Right cardiac atrium (tissue), 5 donors: ENCODE measurements around the gene FMN2. TPM values are rescaled to one million over a fixed set of nuclear protein-coding genes. Genes with fewer than 3 reads are reported as not detected.

ENCODE experiments used
- ATAC-seq, 2 donors: fragments of 200-7000 bp; cut with Tn5 transposase; one replicate each; pipeline versions ENCODE4 v1.8.0 to v1.9.1; 2020; ENCODE audit warnings: moderate library complexity in 2 of 2, mild to moderate bottlenecking in 1 of 2
- DNase-seq, 3 donors: peaks; one replicate each; pipeline ENCODE4 v3.0.0-alpha.2; 2020
- H3K27ac ChIP-seq: one replicate; pipeline ENCODE4 v1.5.1; 2013; ENCODE audit warnings: mild to moderate bottlenecking, low read length, control low read depth, moderate library complexity
- H3K27me3 ChIP-seq: one replicate; pipeline ENCODE4 v1.6.1; 2013; ENCODE audit not compliant: control insufficient read depth, insufficient read depth
- H3K4me1 ChIP-seq: one replicate; pipeline ENCODE4 v1.6.1; 2013; ENCODE audit warnings: low read length; ENCODE audit not compliant: control insufficient read depth, insufficient read depth
- H3K4me3 ChIP-seq: one replicate; pipeline ENCODE4 v1.5.1; 2013; ENCODE audit warnings: low read length, control low read depth
- H3K9me3 ChIP-seq: one replicate; pipeline ENCODE4 v1.6.1; 2013; ENCODE audit warnings: low read length; ENCODE audit not compliant: control insufficient read depth
- WGBS: extraction: QIAGEN DNeasy Blood & Tissue Kit; methylation state at CpG from one replicate; pipeline ENCODE4 v1.1.7; 2013; 5-methylcytosine and 5-hydroxymethylcytosine counted together
- intact Hi-C, 4 donors: fragments of 100-400 bp; cut with DNase I; formaldehyde crosslinking; loops; one replicate each; pipeline versions ENCODE4 v1.11.0 to v1.14.0; 2022 to 2023
- polyA plus RNA-seq: library from polyadenylated mRNA; stranded (reverse); fragments of 200-250 nt; gene quantifications from one replicate; pipeline ENCODE4 v1.2.3, GENCODE V29; 2013
- total RNA-seq, 4 donors: library from RNA; stranded (reverse); fragmentation: NEBNext Ultra II Directional; extraction: Animal tissue kit (Norgen Biotek cat#: 25700); gene quantifications; one replicate each; pipeline ENCODE4 v1.2.1, GENCODE V29; 2021
- donor health status: healthy with polysubstance abuse.
- donor health status: DM: no; HTN: yes; CAD: no.
- donor health status: DM: no; HTN: no; CAD: no.
- donor health status: DM: no; HTN: yes; CAD: no; lungs with severe emphysema.
- donor health status: DM: yes; HTN: yes; CAD: no.

The FMN2 gene
- total and polyA plus RNA-seq, 5 donors, result 0.09 to 0.21 (median 0.16) TPM; not detected in 2

DNA sequence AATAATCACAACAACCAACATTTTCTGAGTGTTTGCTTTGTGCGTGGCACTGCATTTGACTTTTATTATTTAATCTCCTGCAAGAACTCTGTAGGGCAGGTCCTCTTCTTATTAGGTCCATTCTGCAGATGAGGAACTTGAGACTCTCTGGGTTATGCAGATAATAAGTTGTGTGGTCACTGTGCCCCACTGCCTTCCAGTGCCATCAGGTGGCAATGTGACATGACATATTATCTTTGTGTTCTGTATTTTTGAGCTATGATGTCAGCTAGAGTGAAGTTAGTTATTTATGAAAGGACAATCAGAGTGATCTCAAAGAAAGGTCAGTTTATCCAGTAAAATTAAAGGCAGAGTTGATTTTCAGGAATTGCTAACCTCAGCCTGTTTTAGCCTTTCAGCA lies 196.0 kb downstream of the FMN2 start:
- Histone ChIP-seq H3K27me3 (no peaks in the 10 kb centered on the region), H3K9me3 (no peaks in the 10 kb centered on the region), H3K27ac (no peak overlapping the region), H3K4me3 (no peak overlapping the region), H3K4me1 (no peaks in the 10 kb centered on the region)
- ATAC-seq, result no peak
- intact Hi-C loops, result no loop called here
- DNase-seq, result no peak
- WGBS, result 96% methylated on average over 1 of the region's 1 CpG

DNA sequence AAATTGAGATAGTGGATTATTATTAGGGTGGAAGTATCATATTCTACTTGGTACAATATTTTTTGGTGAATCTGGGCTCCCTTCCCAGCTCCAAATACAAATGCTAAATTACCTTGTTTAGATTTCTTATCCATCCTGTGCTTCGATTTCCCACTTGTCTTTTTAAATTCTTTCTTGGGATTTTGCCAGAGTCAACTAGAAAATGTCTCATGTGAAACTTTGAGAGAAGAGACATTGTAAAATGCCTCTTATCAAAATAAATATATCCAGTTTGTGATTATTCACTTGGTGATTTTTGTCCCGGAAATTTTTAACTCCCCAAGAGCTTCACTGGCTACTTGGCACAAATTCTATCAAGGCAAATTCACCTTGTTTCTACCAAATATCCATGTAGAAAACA lies 202.0 kb downstream of the FMN2 start:
- no peak for ATAC-seq
- WGBS, result 30% methylated on average over 2 of the region's 2 CpGs
- intact Hi-C loops, result no loop called here
- no peaks in the 10 kb centered on the region for H3K27me3 ChIP-seq
- H3K27ac ChIP-seq, result no peak overlapping the region
- H3K4me3 ChIP-seq, result no peak overlapping the region
- H3K4me1 ChIP-seq, result no peaks in the 10 kb centered on the region
- no peak for DNase-seq
- no peaks in the 10 kb centered on the region for H3K9me3 ChIP-seq

DNA sequence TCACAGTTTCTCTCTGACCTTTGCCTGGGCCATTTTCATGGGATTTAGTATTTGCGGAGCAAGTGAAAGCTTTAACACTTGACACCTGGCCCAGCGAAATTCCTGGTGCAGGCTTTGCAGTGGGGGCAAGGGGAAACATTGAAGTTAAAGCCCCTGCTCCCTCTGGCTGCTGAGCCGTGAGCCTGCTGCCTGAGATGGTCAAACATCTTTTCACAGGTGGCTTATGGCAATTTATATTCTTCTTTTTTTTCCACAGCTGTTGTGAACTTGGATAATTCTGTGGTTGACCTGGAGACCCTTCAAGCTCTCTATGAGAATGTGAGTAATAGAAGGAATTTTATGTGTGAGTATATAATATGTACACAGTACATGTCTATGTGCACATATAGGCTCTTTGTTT lies 202.9 kb downstream of the FMN2 start:
- Histone ChIP-seq H3K27me3 (no peaks in the 10 kb centered on the region), H3K4me1 (no peaks in the 10 kb centered on the region), H3K9me3 (no peaks in the 10 kb centered on the region), H3K4me3 (no peak overlapping the region), H3K27ac (no peak overlapping the region)
- WGBS, result 28% methylated on average over 3 of the region's 3 CpGs
- intact Hi-C loops, result no loop called here
- ATAC-seq (no peak), DNase-seq (no peak)

GRCh38 chr1:240295811-240296210 lies 204.1 kb downstream of the FMN2 start:
- Histone ChIP-seq H3K9me3 (no peaks in the 10 kb centered on the region), H3K27me3 (no peaks in the 10 kb centered on the region), H3K4me1 (no peaks in the 10 kb centered on the region), H3K27ac (no peak overlapping the region), H3K4me3 (no peak overlapping the region)
- DNase-seq, result no peak
- intact Hi-C loops, result no loop called here
- 66% methylated on average over 2 of the region's 2 CpGs for WGBS
- ATAC-seq, result no peak

- Histone ChIP-seq H3K4me1 (no peaks in the 10 kb centered on the region), H3K4me3 (no peak overlapping the region), H3K9me3 (no peaks in the 10 kb centered on the region), H3K27me3 (no peaks in the 10 kb centered on the region), H3K27ac (no peak overlapping the region)
- ATAC-seq (no peak), DNase-seq (no peak)
- WGBS, result 58% methylated on average over 5 of the region's 5 CpGs
- intact Hi-C loops, result no loop called here
Measured at GRCh38 chr1:240304466-240304865, 212.8 kb downstream of the FMN2 start.

- Histone ChIP-seq H3K4me1 (no peaks in the 10 kb centered on the region), H3K27ac (no peak overlapping the region), H3K27me3 (no peaks in the 10 kb centered on the region), H3K9me3 (no peaks in the 10 kb centered on the region), H3K4me3 (no peak overlapping the region)
- ATAC-seq, result no peak
- WGBS, result 72% methylated on average over 2 of the region's 2 CpGs
- intact Hi-C loops, result no loop called here
- no peak for DNase-seq
Measured at GRCh38 chr1:240306673-240307072, 215.0 kb downstream of the FMN2 start.

- Histone ChIP-seq H3K4me1 (no peaks in the 10 kb centered on the region), H3K27ac (no peak overlapping the region), H3K27me3 (no peaks in the 10 kb centered on the region), H3K4me3 (no peak overlapping the region), H3K9me3 (no peaks in the 10 kb centered on the region)
- intact Hi-C loops, result no loop called here
- 42% methylated on average over 3 of the region's 3 CpGs for WGBS
- ATAC-seq (no peak), DNase-seq (no peak)
Measured at GRCh38 chr1:240308096-240308495, 216.4 kb downstream of the FMN2 start.

- ATAC-seq, result no peak
- Histone ChIP-seq H3K27ac (no peak overlapping the region), H3K27me3 (no peaks in the 10 kb centered on the region), H3K9me3 (no peaks in the 10 kb centered on the region), H3K4me3 (no peak overlapping the region), H3K4me1 (no peaks in the 10 kb centered on the region)
- DNase-seq, result no peak
- intact Hi-C loops, result no loop called here
- 57% methylated on average over 4 of the region's 4 CpGs for WGBS
Measured at GRCh38 chr1:240309769-240310168, 218.1 kb downstream of the FMN2 start.

DNA sequence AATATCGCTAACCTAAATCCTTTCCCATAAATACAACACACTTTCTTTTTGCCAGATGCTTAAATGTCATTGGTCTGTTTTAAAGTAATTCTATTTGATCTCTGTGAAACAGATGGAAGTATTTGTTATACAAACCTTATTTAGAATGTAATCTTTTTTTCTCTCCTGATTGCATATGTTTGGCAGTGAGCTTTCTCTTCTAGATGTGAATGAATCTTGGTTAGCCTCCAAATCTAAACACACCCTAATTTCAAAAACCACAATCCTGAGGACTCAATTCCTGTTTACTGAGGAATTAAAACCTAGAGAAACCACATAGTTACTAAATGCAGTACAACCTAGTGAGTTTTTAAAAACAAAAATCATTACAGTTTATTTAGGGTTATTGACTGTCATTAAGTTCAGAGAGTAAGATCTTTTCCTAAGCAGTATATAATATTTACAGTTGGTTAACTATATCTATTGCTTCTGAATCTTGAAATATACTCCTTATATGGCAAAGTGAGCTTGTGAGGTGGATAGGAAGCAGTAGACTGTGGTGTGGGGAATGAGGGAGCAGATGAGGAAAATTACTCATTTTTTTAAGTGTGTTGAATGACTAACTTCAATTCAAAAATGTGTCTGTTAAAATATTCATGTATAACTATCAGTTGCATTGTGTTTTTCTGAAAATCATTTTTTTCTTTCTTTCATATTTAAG lies 218.7 kb downstream of the FMN2 start:
- H3K27ac ChIP-seq, result no peak overlapping the region
- H3K9me3 ChIP-seq, result no peaks in the 10 kb centered on the region
- no peak overlapping the region for H3K4me3 ChIP-seq
- ATAC-seq (no peak), DNase-seq (no peak)
- H3K4me1 ChIP-seq, result no peaks in the 10 kb centered on the region
- no peaks in the 10 kb centered on the region for H3K27me3 ChIP-seq
- intact Hi-C loops, result no loop called here
- WGBS, result 72% methylated on average over 1 of the region's 1 CpG

- no peaks in the 10 kb centered on the region for H3K4me1 ChIP-seq
- WGBS, result 52% methylated on average over 3 of the region's 3 CpGs
- no peak for ATAC-seq
- no peaks in the 10 kb centered on the region for H3K9me3 ChIP-seq
- no peak overlapping the region for H3K4me3 ChIP-seq
- no peak overlapping the region for H3K27ac ChIP-seq
- DNase-seq, result no peak
- intact Hi-C loops, result no loop called here
- no peaks in the 10 kb centered on the region for H3K27me3 ChIP-seq
Measured at GRCh38 chr1:240312872-240313271, 221.2 kb downstream of the FMN2 start.

- no peak for DNase-seq
- no peak overlapping the region for H3K27ac ChIP-seq
- WGBS, result 55% methylated on average over 3 of the region's 3 CpGs
Measured at GRCh38 chr1:240314845-240315801, 223.4 kb downstream of the FMN2 start.

More at GRCh38 chr1:240314845-240315801, 223.4 kb downstream of the FMN2 start:
- Histone ChIP-seq H3K27me3 (no peaks in the 10 kb centered on the region), H3K4me3 (no peak overlapping the region), H3K9me3 (no peaks in the 10 kb centered on the region), H3K4me1 (no peaks in the 10 kb centered on the region)
- intact Hi-C loops, result no loop called here
- ATAC-seq, result no peak
